ENCODE data around the gene SC5D.

DNA sequence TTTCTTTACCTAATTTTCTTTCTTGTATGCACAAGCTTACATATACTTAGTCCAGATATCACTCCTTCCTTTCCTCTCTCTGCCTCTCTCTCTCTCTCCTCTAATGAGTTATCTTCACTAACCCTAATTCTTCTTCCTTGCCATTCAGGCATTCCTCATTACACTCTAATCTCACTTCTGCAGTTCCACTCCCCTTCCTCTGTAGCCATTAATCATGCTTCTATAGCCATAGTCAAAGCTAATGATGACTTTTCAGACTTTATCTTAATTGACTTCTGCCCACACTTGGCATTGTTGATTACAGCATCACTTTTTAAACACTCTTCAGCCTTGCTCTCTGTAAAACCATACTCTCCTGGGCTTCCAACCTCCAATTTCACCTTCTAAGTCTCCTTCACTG lies 35.3 kb upstream of the SC5D start:
- TF ChIP-seq, protein P1, sequence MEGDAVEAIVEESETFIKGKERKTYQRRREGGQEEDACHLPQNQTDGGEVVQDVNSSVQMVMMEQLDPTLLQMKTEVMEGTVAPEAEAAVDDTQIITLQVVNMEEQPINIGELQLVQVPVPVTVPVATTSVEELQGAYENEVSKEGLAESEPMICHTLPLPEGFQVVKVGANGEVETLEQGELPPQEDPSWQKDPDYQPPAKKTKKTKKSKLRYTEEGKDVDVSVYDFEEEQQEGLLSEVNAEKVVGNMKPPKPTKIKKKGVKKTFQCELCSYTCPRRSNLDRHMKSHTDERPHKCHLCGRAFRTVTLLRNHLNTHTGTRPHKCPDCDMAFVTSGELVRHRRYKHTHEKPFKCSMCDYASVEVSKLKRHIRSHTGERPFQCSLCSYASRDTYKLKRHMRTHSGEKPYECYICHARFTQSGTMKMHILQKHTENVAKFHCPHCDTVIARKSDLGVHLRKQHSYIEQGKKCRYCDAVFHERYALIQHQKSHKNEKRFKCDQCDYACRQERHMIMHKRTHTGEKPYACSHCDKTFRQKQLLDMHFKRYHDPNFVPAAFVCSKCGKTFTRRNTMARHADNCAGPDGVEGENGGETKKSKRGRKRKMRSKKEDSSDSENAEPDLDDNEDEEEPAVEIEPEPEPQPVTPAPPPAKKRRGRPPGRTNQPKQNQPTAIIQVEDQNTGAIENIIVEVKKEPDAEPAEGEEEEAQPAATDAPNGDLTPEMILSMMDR (IDR thresholded peaks at IDR 0.05), result no peak
- TF ChIP-seq EP300 (IDR thresholded peaks at IDR 0.05), result no peak
- TF ChIP-seq POLR2A (IDR thresholded peaks at IDR 0.05), result no peak
- TF ChIP-seq POLR2AphosphoS5 (IDR thresholded peaks at IDR 0.05), result no peak
